Measurements from ENCODE around the gene ISCA2. TPM values are rescaled to one million over a fixed set of nuclear protein-coding genes. Genes with fewer than 3 reads are reported as not detected.

Gene ISCA2
- total and polyA plus RNA-seq, 9 of the 15 experiments (the other 6 are each of a cell fraction or from before 2014, with no cell fraction given) = 5.0 to 36.7 (median 18.1) TPM

DNA sequence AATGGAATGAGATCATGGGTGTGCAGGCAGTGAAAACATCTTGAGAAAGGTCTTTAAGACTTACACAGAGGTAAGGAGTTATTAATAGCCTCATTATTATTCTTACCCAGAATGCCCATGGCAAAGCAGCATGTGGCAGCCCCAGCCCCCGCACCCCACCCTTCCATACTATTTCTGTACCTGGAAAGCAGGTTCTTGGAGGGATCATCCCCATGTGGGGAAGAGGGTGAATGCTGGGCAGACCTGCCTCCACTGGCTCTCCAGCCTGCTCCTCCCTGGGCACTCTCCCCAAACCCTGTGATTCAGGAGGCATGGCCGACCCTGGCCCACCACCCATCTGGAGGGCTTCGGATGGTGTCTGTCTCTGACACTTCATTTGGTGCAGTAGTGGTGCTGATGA lies 28.8 kb upstream of the ISCA2 start:
- no TSS peak for BruUV-seq (replicated peaks)
- no peaks in the 10 kb centered on the region for H3K9me1 ChIP-seq (ENCODE audit: control insufficient read depth, insufficient read depth, low read length)

More for the DNA sequence above, 28.8 kb upstream of the ISCA2 start:
- H3K27ac ChIP-seq (ENCODE audit: extremely low read depth, low read depth, low read length) = no peak overlapping the region
- no peaks in the 10 kb centered on the region for H3K36me3 ChIP-seq (ENCODE audit: control insufficient read depth, insufficient read depth, low read length)
- H3K9ac ChIP-seq (ENCODE audit: insufficient read depth in 1 of 2, low read depth in 2 of 2, low read length in 2 of 2) = no peak overlapping the region
- ChIA-PET CTCF (ENCODE audit: low intra/inter-chr PET ratio) (no interaction called here), POLR2A (no interaction called here)
- WGBS (ENCODE audit: insufficient coverage, low coverage, missing lambda C conversion rate) = 0% methylated on average over 3 of the region's 3 CpGs
- no peaks in the 10 kb centered on the region for H3K9me3 ChIP-seq (replicated peaks; ENCODE audit: control insufficient read depth, insufficient read depth, low read depth, low read length)
- no peaks in the 10 kb centered on the region; the same call in 1 of the 2 replicates for H4K20me1 ChIP-seq (replicated peaks; ENCODE audit: control insufficient read depth, insufficient read depth, low read length)
- in situ Hi-C loops (cut with MboI) = no loop called here
- no peaks in the 10 kb centered on the region for H3K79me2 ChIP-seq (ENCODE audit: control insufficient read depth, insufficient read depth, low read length)
- intact Hi-C loops (cut with micrococcal nuclease) = no loop called here
- DNase-seq (ENCODE audit: extremely low read depth in 1 of 4, low spot score in 3 of 4) = no peak
- ATAC-seq = no peak
- H3K27me3 ChIP-seq (ENCODE audit: control insufficient read depth in 2 of 2, insufficient read depth in 2 of 2, low read length in 2 of 2) = peaks cover 4 to 51% of the 10 kb centered on the region in 2 experiments; a peak in 4 of 5 replicates
- H2AFZ ChIP-seq (ENCODE audit: low read depth, low read length) = no peak overlapping the region
- FAIRE-seq = no peak
- H3K4me3 ChIP-seq = no peak overlapping the region
- no peak for TF ChIP-seq STAT5A (IDR thresholded peaks at IDR 0.05; ENCODE audit: borderline replicate concordance, low read length)
- TF ChIP-seq ZNF609 (CRISPR knock-in tag; IDR thresholded peaks at IDR 0.05; ENCODE audit: borderline replicate concordance) = no peak
- no peak for TF ChIP-seq NR2C2 (CRISPR knock-in tag; IDR thresholded peaks at IDR 0.05)
- TF ChIP-seq NR2C2 (tag; IDR thresholded peaks at IDR 0.05) = no peak
- no peaks in the 10 kb centered on the region for H3K4me1 ChIP-seq (replicated peaks in 1 of 2; ENCODE audit: control insufficient read depth in 2 of 2, insufficient read depth in 2 of 2, low read length in 2 of 2)
- H3K4me2 ChIP-seq (ENCODE audit: insufficient read depth, low read length) = no peak overlapping the region

All from K562 (cell line).